ENCODE data around the gene IL16.

IL16 gene

DNA sequence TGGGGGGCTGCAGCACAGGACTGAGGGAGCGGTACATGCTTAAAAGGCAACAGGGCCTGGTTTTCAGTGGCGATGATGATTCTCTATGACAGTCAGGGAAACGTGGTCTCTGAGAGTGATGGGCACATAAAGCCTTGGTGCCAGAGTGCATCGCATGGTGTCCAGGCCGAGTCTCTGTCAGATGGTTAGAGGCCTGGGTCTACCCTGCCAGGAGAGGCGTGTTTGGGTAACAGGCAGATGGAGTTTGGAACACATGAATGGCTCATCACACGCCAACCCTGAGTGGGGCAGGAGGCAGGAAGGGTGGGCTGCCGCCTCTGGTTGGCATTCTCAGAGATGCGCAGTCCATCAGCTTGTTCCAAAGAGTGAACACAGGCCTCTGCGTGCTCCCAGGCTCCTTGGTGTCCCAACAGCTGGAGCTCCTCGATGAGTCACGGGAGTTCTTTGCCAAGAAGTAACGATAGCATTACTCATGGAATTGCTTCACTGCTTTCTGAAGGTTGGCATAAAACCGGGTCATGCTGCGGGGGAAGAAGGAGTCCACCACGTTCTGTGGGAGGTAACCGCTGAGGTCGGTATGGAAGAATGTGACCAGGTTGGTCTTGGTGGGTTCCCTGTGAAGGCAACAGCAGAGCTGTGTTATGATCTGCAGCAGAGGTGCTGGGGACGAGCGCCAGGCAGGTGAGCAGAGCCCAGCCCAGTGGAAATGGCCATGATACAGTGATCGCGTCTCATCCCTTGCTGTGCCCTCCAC is 116.3 kb downstream of the IL16 start:
- no peak for DNase-seq (ENCODE audit: low spot score in 2 of 2)
- no peak overlapping the region for H3K4me3 Mint-ChIP-seq
- H3K36me3 Mint-ChIP-seq (ENCODE audit: insufficient read depth) = peaks cover 42% of the 10 kb centered on the region
- ATAC-seq (replicated peaks; ENCODE audit: extremely low read depth, poor library complexity, severe bottlenecking) = no peak
- no peaks in the 10 kb centered on the region for H3K27me3 Mint-ChIP-seq
- H3K9me3 Mint-ChIP-seq = no peaks in the 10 kb centered on the region
- peak overlapping the region; percentile 47 for H3K27ac Mint-ChIP-seq (ENCODE audit: low read depth)
- peaks cover 66% of the 10 kb centered on the region for H3K4me1 Mint-ChIP-seq

DNA sequence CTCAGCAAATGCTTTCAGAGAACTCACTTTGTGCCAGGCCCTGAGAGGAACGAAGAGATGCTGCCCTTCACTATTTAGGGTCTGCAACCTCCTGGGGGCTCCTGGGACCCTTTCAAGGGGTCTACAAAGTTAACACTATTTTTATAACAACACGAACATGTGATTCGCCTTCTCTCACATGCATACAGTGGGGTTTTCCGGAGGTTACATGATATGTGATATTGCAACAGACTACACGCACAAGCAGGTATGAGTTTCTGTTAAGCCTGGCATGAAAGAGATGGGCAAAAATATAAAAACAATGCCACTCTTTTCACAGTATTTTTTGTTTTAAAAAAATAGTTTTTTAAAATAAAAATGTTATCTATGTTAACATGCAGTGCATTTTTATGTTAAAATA is 117.0 kb downstream of the IL16 start:
- Mint-ChIP-seq H3K27me3 (no peaks in the 10 kb centered on the region), H3K27ac (ENCODE audit: low read depth) (peak overlapping the region; percentile 86), H3K4me1 (peaks cover 66% of the 10 kb centered on the region), H3K9me3 (no peaks in the 10 kb centered on the region), H3K4me3 (no peak overlapping the region), H3K36me3 (ENCODE audit: insufficient read depth) (peaks cover 38% of the 10 kb centered on the region)
- no peak for DNase-seq (ENCODE audit: low spot score in 2 of 2)
- ATAC-seq (replicated peaks; ENCODE audit: extremely low read depth, poor library complexity, severe bottlenecking) = no peak

DNA sequence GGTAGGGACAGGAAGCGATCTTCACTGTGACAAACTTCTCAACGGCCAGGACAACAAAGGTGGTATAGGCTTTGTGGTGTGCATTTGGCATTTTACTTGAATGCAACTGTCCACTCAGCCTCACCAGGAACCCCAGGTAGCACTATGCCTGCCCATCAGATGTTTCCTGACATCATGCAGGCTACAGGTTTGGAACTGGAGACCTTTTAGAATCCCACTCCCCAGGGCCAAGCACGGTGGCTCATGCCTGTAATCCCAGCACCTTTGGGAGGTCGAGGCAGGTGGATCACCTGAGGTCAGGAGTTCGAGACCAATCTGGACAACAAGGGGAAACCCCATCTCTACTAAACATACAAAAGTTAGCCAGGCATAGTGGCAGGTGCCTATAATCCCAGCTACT is 117.7 kb downstream of the IL16 start:
- Mint-ChIP-seq H3K27ac (ENCODE audit: low read depth) (peak overlapping the region; percentile 86), H3K4me1 (peaks cover 62% of the 10 kb centered on the region), H3K36me3 (ENCODE audit: insufficient read depth) (peaks cover 31% of the 10 kb centered on the region), H3K4me3 (no peak overlapping the region), H3K27me3 (no peaks in the 10 kb centered on the region), H3K9me3 (no peaks in the 10 kb centered on the region)
- no peak for DNase-seq (ENCODE audit: low spot score in 2 of 2)
- ATAC-seq (replicated peaks; ENCODE audit: extremely low read depth, poor library complexity, severe bottlenecking) = no peak

DNA sequence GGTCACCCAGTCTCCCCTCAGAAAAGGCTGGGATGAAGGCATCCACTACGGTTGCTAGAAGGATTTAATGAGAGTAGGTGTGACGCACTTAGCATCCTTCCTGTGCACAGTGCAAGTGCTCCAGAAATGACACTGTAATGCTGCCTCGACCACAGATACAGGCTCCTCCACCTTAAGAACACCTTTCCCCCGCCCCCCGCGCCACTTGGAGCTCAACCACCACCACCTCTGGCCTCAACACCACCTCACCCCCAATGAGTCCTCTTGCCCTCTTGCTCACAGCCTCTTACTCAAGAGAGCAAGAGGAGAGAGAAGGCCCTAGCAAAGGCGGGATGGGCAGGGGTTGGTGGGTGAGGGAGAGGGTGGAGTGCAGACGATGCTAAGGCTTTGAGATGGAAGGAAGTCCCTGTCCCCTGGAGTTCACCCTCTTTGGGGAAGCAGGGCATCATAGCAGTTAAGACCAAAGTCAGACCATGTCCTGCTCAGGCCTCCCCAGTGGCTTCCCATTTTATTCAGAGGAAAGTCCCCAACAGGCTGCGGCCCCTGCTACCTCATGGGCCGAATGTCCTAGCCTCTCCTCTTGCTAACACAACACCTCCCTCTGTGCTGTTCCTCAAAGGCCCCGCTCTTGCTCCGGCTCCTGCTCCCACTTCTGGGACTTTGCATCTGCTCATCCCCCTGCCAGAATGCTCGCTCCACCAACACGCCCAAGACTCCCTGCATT is 118.9 kb downstream of the IL16 start:
- no peaks in the 10 kb centered on the region for H3K27me3 Mint-ChIP-seq
- H3K9me3 Mint-ChIP-seq = no peaks in the 10 kb centered on the region
- peak; percentile 82 for ATAC-seq (replicated peaks; ENCODE audit: extremely low read depth, poor library complexity, severe bottlenecking)
- H3K4me1 Mint-ChIP-seq = peaks cover 54% of the 10 kb centered on the region
- H3K27ac Mint-ChIP-seq (ENCODE audit: low read depth) = peak overlapping the region; percentile 86
- peaks cover 26% of the 10 kb centered on the region for H3K36me3 Mint-ChIP-seq (ENCODE audit: insufficient read depth)
- DNase-seq (ENCODE audit: low spot score in 2 of 2) = peak in 1 of 2 donors; percentile 39
- no peak overlapping the region for H3K4me3 Mint-ChIP-seq

DNA sequence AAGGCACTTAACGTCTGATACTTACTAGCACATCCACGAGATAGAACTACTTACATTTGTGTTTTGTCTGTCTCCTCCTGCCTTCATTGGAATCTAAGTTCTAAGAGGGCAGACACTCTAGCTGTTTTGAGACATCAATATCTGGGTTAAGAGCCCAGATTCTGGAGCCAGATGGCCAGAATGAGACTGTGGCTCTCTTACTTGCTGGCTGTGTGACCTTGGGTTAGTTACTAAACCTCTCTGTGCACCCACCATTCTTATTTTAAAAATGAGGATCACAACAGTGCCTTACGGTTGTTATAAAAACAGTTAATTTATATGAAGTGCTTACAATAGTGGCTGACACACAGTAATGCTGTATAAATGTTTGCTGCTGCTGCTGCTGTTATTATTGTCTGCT is 119.6 kb downstream of the IL16 start:
- Mint-ChIP-seq H3K4me1 (peaks cover 48% of the 10 kb centered on the region), H3K4me3 (no peak overlapping the region), H3K27ac (ENCODE audit: low read depth) (peak overlapping the region; percentile 86), H3K9me3 (no peaks in the 10 kb centered on the region), H3K36me3 (ENCODE audit: insufficient read depth) (peaks cover 22% of the 10 kb centered on the region), H3K27me3 (no peaks in the 10 kb centered on the region)
- DNase-seq (ENCODE audit: low spot score in 2 of 2) (no peak), ATAC-seq (replicated peaks; ENCODE audit: extremely low read depth, poor library complexity, severe bottlenecking) (no peak)

DNA sequence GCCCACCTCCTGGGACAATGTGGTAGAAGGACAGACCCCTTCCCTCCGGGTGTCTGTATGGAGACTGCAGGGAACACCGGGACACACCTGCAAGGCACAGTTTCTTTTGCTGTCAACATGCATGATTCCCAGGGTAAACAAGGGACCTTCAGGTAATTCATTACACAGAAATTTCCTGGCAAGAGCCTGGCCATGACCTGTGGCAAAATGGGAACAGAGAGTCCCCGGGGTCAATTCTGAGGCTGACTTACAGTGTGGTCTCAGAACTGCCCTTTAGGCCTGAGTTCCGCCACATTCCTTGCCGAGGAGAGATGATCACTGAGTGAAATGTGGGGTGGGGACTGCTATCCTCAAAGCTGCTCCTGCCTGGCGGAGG is 121.0 kb downstream of the IL16 start:
- H3K27me3 Mint-ChIP-seq = no peaks in the 10 kb centered on the region
- peaks cover 19% of the 10 kb centered on the region for H3K36me3 Mint-ChIP-seq (ENCODE audit: insufficient read depth)
- peaks cover 38% of the 10 kb centered on the region for H3K4me1 Mint-ChIP-seq
- no peak overlapping the region for H3K27ac Mint-ChIP-seq (ENCODE audit: low read depth)
- no peaks in the 10 kb centered on the region for H3K9me3 Mint-ChIP-seq
- no peak for DNase-seq (ENCODE audit: low spot score in 2 of 2)
- H3K4me3 Mint-ChIP-seq = no peak overlapping the region
- ATAC-seq (replicated peaks; ENCODE audit: extremely low read depth, poor library complexity, severe bottlenecking) = no peak

DNA sequence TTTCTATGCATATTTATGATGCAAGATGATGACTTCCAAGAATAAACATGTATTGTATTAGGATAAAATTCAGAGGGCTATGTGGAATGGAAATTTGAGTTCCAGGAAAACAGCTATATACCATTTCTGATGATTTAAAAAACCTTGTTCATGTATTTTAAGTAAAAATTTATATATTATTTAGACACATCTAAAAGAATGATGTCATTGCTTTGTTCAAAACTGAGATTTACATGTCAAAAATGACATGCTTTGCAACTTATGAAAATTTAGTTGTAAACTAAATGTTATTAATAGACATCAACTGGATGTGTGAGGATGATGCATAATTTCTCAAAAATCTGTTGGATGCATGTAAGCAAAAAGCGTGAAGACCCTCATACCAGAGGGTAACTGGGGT is 125.0 kb downstream of the IL16 start:
- Mint-ChIP-seq H3K36me3 (ENCODE audit: insufficient read depth) (peaks cover 7% of the 10 kb centered on the region), H3K27me3 (no peaks in the 10 kb centered on the region), H3K9me3 (no peaks in the 10 kb centered on the region), H3K27ac (ENCODE audit: low read depth) (no peak overlapping the region), H3K4me3 (no peak overlapping the region), H3K4me1 (peaks cover 29% of the 10 kb centered on the region)
- ATAC-seq (replicated peaks; ENCODE audit: extremely low read depth, poor library complexity, severe bottlenecking) = no peak
- no peak for DNase-seq (ENCODE audit: low spot score in 2 of 2)

DNA sequence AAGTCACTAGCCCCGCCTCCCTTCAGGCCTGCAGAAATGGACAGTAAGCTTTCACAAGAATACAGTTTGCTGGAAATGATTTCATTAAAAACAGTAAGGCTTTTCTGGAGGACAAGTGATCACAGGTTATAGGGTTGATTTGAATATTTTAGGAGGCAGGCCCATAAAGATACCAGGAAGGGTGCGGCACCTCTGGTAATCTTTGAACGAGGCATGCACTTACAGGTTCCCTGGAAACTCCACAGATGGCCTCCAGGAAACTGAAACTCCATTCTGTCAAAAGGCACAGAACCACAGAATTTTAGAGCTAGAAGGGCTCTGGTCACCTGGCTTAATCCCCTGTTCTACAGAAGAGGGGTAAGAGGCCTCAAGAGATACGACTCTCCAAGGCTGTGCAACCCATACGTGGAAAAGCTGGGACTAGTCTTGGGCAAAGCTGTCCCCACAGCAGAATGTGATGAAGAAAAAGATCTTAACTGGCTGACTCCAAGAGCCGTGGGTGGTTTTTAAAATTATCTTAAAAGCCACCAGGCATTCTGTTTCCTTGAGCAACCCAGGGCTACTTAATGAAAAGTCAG is 126.1 kb downstream of the IL16 start:
- no peaks in the 10 kb centered on the region for H3K9me3 Mint-ChIP-seq
- H3K36me3 Mint-ChIP-seq (ENCODE audit: insufficient read depth) = peaks cover 4% of the 10 kb centered on the region
- H3K27me3 Mint-ChIP-seq = no peaks in the 10 kb centered on the region
- peak overlapping the region; percentile 19 for H3K4me3 Mint-ChIP-seq
- H3K4me1 Mint-ChIP-seq = peaks cover 28% of the 10 kb centered on the region
- no peak for ATAC-seq (replicated peaks; ENCODE audit: extremely low read depth, poor library complexity, severe bottlenecking)
- H3K27ac Mint-ChIP-seq (ENCODE audit: low read depth) = no peak overlapping the region
- DNase-seq (ENCODE audit: low spot score in 2 of 2) = no peak

DNA sequence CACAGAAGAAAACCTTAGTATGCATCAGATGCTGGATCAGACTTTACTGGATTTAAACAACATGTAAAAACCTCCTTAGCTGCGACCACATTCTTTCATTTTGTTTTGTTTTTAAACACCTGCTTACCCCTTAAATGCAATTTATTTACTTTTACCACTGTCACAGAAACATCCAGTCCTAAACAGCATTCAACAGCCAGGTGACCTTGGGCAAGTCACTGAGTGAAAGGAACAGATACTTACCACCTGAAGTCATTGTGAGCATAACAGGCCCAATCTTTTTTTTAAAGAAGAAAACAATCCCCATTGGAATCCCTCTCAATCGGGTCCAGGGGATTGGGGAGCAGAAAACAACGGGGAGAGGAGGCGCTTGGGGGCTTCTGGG is 126.9 kb downstream of the IL16 start:
- H3K4me1 Mint-ChIP-seq = peaks cover 28% of the 10 kb centered on the region
- peak overlapping the region; percentile 89 for H3K4me3 Mint-ChIP-seq
- ATAC-seq (replicated peaks; ENCODE audit: extremely low read depth, poor library complexity, severe bottlenecking) (no peak), DNase-seq (ENCODE audit: low spot score in 2 of 2) (no peak)
- H3K36me3 Mint-ChIP-seq (ENCODE audit: insufficient read depth) = peaks cover 4% of the 10 kb centered on the region
- no peaks in the 10 kb centered on the region for H3K27me3 Mint-ChIP-seq
- H3K27ac Mint-ChIP-seq (ENCODE audit: low read depth) = peak overlapping the region; percentile 81
- no peaks in the 10 kb centered on the region for H3K9me3 Mint-ChIP-seq

DNA sequence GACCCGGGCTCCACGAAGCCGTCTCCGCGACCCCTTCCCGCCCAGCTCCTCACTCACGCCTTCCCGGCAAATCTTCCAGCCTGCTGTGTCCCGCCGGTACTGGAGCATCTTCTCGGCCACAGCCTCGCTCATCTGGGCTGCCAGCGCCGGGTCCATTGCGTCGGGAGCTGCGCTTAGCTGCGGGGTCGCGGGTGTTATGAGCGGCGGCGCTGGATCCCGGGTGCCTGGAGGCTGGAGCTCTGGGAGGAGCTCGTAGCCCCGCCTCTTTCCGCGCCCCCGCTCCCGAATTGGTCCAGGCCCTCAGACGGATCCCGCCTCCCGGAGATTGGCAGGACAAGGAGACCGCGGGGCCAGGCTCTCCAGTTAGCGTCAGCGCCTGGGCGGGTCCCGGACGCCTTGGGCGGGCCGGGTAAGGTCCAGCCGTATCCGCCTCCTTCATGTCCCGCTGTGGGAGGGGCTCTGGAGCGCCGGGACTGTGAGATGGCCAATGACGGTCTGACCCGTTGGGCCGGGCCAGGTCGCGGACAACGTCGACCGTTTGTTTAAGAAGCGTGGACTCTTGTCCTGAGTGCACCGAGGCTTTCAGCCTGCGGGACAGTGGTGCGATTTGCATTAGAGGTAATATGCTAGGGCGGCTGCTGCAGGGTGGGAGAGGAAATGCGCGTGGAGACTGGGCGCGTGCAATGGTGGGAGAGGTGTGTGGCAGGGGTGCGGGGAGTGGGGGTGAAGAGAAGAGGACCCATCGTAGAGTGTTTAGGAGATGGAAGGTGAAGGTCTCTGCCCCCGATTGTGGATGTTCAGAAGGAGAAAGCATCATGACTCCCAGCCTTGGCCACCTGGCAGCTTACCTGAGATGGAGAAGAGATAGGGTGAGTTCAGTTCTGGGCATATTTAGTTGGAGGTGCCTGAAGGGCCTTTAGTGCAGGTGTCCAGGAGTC is 127.5 kb downstream of the IL16 start, which contains the start of gene STARD5:
TSS of gene STARD5 (minus strand) at position 198 of the 938 bp plus-strand sequence. CDS start at position 156, 42 bp downstream.
- H3K27me3 Mint-ChIP-seq = no peaks in the 10 kb centered on the region
- H3K4me1 Mint-ChIP-seq = peaks cover 28% of the 10 kb centered on the region
- H3K9me3 Mint-ChIP-seq = no peaks in the 10 kb centered on the region
- ATAC-seq (replicated peaks; ENCODE audit: extremely low read depth, poor library complexity, severe bottlenecking) = peak; percentile 97
- H3K36me3 Mint-ChIP-seq (ENCODE audit: insufficient read depth) = peaks cover 4% of the 10 kb centered on the region
- peak within 1 kb of the TSS; percentile 89 for H3K4me3 Mint-ChIP-seq
- peak; percentile 85 to 86 for DNase-seq (ENCODE audit: low spot score in 2 of 2)
- peak within 1 kb of the TSS; percentile 81 for H3K27ac Mint-ChIP-seq (ENCODE audit: low read depth)

DNA sequence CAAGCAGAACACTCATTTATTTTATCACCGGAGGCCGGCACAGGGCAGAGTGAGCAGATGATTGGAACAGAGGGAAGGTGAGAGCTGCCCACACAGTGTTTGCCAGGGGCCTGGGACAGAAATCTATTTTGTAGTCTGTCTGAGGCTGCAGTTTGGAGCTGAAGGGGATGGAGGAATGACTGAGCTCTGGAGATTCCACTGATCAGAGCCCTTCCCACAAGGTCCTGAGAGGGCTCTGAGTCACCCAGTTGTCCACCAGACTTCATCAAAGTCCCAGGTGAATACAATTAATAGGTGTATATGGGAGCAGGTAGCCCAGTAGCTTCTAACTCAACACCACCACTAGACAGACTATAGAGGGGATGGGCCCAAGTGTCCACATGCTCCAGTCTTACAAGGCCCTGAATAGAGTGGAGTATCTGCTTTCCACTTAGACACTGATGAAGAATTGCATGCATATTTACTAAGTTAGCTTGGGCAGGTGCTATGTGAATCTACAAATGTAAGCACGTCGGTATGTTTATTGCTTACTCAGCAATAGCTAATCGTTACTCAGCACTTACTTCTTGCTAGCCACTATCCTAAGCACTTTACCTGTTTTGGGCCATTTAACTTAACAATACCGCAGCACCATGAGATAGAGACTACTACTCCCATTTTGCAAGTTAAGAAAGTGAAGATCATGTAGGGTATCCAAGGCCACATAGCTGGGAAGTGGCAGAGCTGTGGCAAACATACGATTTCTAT is 130.0 kb downstream of the IL16 start:
- Mint-ChIP-seq H3K36me3 (ENCODE audit: insufficient read depth) (no peaks in the 10 kb centered on the region), H3K27ac (ENCODE audit: low read depth) (peak overlapping the region; percentile 53), H3K9me3 (no peaks in the 10 kb centered on the region), H3K4me3 (no peak overlapping the region), H3K4me1 (peaks cover 28% of the 10 kb centered on the region), H3K27me3 (no peaks in the 10 kb centered on the region)
- ATAC-seq (replicated peaks; ENCODE audit: extremely low read depth, poor library complexity, severe bottlenecking) (no peak), DNase-seq (ENCODE audit: low spot score in 2 of 2) (no peak)
